Measurements from ENCODE around the gene DIPK2B.
A peak's percentile ranks its signal among the peaks of the same experiment; 100 is the strongest.

Gene DIPK2B

GRCh38 chrX:45186643-45187026 lies 14.0 kb downstream of the DIPK2B start:
- Histone ChIP-seq H3K4me1 (ENCODE audit: low read depth, poor library complexity, severe bottlenecking) (no peaks in the 10 kb centered on the region), H3K4me2 (no peak overlapping the region), H3K9ac (no peak overlapping the region), H3K36me3 (ENCODE audit: insufficient read depth) (no peaks in the 10 kb centered on the region), H3K79me2 (ENCODE audit: insufficient read depth, low read depth) (no peaks in the 10 kb centered on the region), H3K27ac (no peak overlapping the region), H3K4me3 (IDR thresholded peaks at IDR 0.05; ENCODE audit: insufficient read depth, low read depth, low read length) (no peak overlapping the region), H4K20me1 (ENCODE audit: insufficient read depth) (no peaks in the 10 kb centered on the region), H2AFZ (ENCODE audit: low read depth) (peak overlapping the region; percentile 55), H3K27me3 (ENCODE audit: insufficient read depth, low read depth) (no peaks in the 10 kb centered on the region)
- TF ChIP-seq CTCF (conservative IDR thresholded peaks at IDR 0.05; ENCODE audit: low read depth, low read length) = no peak

- no peak overlapping the region for H3K27ac ChIP-seq
- H2AFZ ChIP-seq (ENCODE audit: low read depth) = no peak overlapping the region
- H3K9ac ChIP-seq = no peak overlapping the region
- no peaks in the 10 kb centered on the region for H3K79me2 ChIP-seq (ENCODE audit: insufficient read depth, low read depth)
- no peaks in the 10 kb centered on the region for H4K20me1 ChIP-seq (ENCODE audit: insufficient read depth)
- H3K4me2 ChIP-seq = no peak overlapping the region
- H3K27me3 ChIP-seq (ENCODE audit: insufficient read depth, low read depth) = no peaks in the 10 kb centered on the region
- no peak overlapping the region for H3K4me3 ChIP-seq (IDR thresholded peaks at IDR 0.05; ENCODE audit: insufficient read depth, low read depth, low read length)
- no peaks in the 10 kb centered on the region for H3K36me3 ChIP-seq (ENCODE audit: insufficient read depth)
- TF ChIP-seq CTCF (conservative IDR thresholded peaks at IDR 0.05; ENCODE audit: low read depth, low read length) = no peak
- no peaks in the 10 kb centered on the region for H3K4me1 ChIP-seq (ENCODE audit: low read depth, poor library complexity, severe bottlenecking)
Observed at GRCh38 chrX:45184211-45184610, 16.5 kb downstream of the DIPK2B start.

- no peak overlapping the region for H3K4me2 ChIP-seq
Observed at GRCh38 chrX:45172890-45173289, 27.8 kb downstream of the DIPK2B start.

GRCh38 chrX:45166781-45167180 lies 33.9 kb downstream of the DIPK2B start:
- H3K4me3 ChIP-seq (IDR thresholded peaks at IDR 0.05; ENCODE audit: insufficient read depth, low read depth, low read length) = no peak overlapping the region
- no peak for TF ChIP-seq CTCF (conservative IDR thresholded peaks at IDR 0.05; ENCODE audit: low read depth, low read length)
- H3K4me1 ChIP-seq (ENCODE audit: low read depth, poor library complexity, severe bottlenecking) = no peaks in the 10 kb centered on the region
- no peak overlapping the region for H3K4me2 ChIP-seq
- H3K27ac ChIP-seq = no peak overlapping the region
- H3K9ac ChIP-seq = no peak overlapping the region
- no peaks in the 10 kb centered on the region for H4K20me1 ChIP-seq (ENCODE audit: insufficient read depth)
- no peaks in the 10 kb centered on the region for H3K79me2 ChIP-seq (ENCODE audit: insufficient read depth, low read depth)
- no peaks in the 10 kb centered on the region for H3K36me3 ChIP-seq (ENCODE audit: insufficient read depth)
- no peak overlapping the region for H2AFZ ChIP-seq (ENCODE audit: low read depth)
- H3K27me3 ChIP-seq (ENCODE audit: insufficient read depth, low read depth) = no peaks in the 10 kb centered on the region

More at GRCh38 chrX:45172890-45173289, 27.8 kb downstream of the DIPK2B start:
- Histone ChIP-seq H3K27me3 (ENCODE audit: insufficient read depth, low read depth) (no peaks in the 10 kb centered on the region), H3K4me1 (ENCODE audit: low read depth, poor library complexity, severe bottlenecking) (no peaks in the 10 kb centered on the region), H3K36me3 (ENCODE audit: insufficient read depth) (no peaks in the 10 kb centered on the region), H3K79me2 (ENCODE audit: insufficient read depth, low read depth) (no peaks in the 10 kb centered on the region), H3K9ac (no peak overlapping the region), H3K27ac (no peak overlapping the region), H4K20me1 (ENCODE audit: insufficient read depth) (no peaks in the 10 kb centered on the region), H3K4me3 (IDR thresholded peaks at IDR 0.05; ENCODE audit: insufficient read depth, low read depth, low read length) (no peak overlapping the region), H2AFZ (ENCODE audit: low read depth) (no peak overlapping the region)
- no peak for TF ChIP-seq CTCF (conservative IDR thresholded peaks at IDR 0.05; ENCODE audit: low read depth, low read length)

All from KMS-11 (cell line).